ENCODE results near the gene LARP1.

Gene LARP1

DNA sequence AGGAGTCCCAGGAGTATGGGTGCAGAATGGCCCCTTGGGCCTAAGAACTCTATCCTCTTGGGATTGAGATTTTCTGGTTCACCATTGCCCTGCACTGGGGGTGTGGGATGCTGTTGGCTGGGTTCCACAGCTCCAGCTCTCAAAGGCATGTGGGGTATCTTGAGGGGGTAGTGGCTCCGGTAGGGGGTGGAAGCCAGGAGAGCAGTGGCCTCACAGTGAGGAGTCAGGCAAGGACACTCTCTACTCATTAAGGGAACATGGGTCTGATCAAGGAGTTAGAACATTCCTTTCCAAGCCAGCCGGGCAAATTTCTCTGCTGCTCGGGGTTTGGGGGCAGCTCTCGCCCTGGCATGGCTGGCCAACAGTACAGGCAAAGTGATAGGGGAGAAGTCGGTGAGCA lies 33.0 kb downstream of the LARP1 start:
- DNase-seq = no peak

GRCh38 chr5:154791535-154791934 lies 36.4 kb downstream of the LARP1 start:
- no peak for DNase-seq

- no peak for DNase-seq
Measured at GRCh38 chr5:154793599-154794524, 38.7 kb downstream of the LARP1 start.

DNA sequence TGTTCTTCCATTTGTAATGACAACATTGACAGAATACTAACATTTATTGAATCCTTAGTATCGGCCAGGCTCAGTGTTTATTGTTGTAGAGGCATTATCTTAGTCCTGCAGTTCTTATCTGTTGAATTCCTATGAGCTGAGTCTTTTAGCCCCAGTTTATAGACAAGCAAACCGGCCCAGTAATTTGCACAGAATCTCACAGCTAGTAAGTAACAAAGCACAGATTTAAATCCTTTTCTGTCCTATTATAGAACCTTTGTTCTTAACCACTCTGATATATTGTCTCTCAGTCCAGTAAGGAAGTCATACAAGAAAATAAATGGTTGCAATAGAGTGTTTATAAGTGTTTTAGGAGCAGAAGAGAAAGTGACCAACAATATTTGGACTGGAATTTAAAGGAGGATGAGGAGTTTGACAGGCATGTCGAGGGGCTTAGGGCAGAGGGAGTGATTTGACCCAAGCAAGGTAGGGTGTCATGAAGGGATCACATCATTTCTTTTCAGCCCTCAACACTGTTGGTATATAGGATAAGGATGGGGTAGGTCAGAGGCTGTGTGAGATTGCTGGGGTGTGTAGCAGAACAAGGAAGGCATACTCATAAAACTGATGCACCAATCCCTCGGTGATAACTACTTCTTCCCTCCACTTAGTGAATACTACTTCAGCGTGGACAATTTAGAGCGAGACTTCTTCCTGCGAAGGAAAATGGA lies 39.5 kb downstream of the LARP1 start:
- DNase-seq = no peak

- no peak for DNase-seq
Measured at GRCh38 chr5:154795235-154795596, 40.0 kb downstream of the LARP1 start.

- no peak for DNase-seq
Measured at GRCh38 chr5:154797762-154798161, 42.6 kb downstream of the LARP1 start.

DNA sequence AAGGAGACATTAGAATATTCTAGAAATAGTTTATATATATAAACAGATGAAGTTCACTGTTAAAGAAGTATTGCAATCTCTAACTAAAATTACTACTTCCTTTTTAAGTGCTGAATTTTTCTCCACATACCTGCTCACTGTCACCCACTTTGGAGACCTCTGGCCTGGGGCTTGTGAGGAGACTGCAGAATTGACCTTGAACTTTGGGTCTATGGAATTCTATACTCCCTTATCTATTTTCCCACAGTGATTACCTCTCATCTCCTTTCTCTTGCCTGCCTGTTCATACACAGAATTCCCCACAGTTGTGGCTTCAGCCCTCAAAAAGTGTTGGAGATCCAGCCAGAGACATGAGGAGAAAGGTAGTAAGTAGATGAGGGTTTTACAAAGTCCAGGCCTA lies 45.4 kb downstream of the LARP1 start:
- no peak for DNase-seq

GRCh38 chr5:154801083-154801482 lies 45.9 kb downstream of the LARP1 start:
- DNase-seq = no peak

DNA sequence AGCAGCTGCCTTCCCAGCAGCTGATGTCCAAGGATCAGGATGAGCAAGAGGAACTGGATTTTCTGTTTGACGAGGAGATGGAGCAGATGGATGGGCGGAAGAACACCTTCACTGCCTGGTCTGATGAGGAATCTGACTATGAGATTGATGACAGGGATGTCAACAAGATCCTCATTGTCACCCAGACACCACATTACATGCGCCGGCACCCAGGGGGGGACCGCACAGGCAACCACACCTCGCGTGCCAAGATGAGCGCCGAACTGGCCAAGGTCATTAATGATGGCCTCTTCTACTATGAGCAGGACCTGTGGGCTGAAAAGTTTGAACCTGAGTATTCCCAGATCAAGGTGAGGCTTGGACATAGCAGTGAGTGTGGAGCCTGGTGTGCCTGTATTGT lies 46.9 kb downstream of the LARP1 start:
- no peak for DNase-seq

GRCh38 chr5:154806176-154806575 lies 51.0 kb downstream of the LARP1 start:
- DNase-seq = no peak

- no peak for DNase-seq
Measured at GRCh38 chr5:154811239-154811638, 56.1 kb downstream of the LARP1 start.

GRCh38 chr5:154811653-154812465 lies 56.7 kb downstream of the LARP1 start:
- peak in 24 of 56 donors; percentile 5 to 66 (median 20) for DNase-seq

DNA sequence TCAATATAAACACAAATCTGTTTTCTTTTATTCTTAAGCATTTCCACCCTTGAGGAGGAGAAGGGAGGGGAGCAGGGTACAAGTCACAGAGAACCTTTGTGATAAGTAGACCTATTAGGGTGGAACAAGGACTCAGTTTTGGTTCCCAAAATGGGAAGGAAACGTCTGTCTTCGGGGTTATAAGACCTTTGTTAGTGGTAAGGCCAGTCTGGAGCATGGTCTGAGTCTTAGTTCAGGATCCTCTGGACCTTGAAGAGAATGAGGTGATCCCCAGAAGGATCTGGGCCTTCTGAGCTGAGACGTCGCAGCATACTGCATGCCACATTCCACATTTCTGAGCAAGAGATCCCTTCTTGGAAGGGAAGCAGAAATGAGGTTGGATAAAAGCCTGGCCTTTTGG lies 58.0 kb downstream of the LARP1 start:
- no peak for DNase-seq

DNA sequence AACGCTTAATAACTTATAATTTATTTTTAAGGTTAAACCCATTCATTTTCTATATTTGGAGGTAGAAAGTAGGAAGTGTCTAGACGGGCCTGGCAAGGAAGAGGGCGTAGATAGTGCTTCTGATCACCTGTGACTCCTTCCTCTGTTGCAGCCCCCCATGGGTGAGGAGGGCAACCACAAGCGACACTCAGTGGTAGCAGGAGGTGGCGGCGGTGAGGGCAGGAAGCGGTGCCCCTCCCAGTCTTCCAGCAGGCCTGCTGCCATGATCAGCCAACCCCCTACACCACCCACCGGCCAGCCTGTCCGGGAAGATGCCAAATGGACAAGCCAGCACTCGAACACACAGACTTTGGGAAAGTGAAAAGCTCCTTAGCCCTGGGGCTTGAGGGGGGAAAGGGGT lies 58.6 kb downstream of the LARP1 start:
- no peak for DNase-seq

- no peak for DNase-seq
Measured at GRCh38 chr5:154815025-154815424, 59.8 kb downstream of the LARP1 start.

- DNase-seq = no peak
Measured at GRCh38 chr5:154815684-154816247, 60.6 kb downstream of the LARP1 start.

DNA sequence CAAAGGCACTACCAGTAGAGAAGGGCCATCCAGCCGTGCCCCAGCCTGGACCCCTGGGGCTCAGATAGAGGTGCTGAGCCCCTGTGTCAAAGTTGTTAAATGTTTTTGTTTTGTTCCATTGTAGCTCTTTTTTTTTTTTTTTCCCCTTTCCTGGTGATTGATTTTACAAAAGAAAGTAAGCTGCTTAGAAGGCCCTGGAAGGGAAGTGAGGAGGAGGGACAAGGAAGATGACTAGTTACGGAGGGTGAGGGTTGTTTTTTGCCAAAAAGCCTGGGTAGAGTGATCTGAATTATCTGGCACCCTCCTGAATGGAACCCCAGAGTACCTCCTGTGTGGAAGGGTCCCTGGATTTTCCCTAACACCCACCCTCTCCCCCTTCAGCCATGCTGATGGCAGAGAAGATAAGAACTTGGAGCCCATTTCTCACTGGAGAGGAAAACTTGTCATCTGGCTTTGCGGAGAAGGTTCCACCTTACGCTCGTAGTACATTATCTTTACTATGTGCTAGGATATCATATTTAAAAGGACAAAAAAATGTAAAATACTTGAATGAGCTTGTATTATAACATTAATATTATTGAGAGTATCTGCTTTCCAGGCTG lies 61.8 kb downstream of the LARP1 start:
- DNase-seq = no peak

DNA sequence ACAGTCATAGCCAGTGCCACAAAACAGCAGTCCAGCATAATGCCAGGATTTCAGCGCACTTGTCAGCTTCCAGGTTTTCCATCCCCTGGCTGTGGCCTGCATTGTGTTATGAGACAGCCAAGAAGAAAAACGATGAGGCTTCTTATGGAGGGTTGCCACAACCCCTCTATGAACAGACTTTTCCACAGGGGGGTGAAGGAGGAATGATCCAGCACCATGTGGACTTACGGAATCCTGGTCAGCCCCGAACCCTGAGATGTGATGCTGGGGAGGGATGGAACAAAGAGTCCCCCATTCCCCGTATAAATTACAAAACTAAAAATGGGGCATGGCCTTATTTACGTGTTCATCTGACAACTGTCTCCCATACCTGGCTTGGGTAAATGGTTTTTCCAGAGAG lies 62.6 kb downstream of the LARP1 start:
- no peak for DNase-seq

- no peak for DNase-seq
Measured at GRCh38 chr5:154818471-154819116, 63.4 kb downstream of the LARP1 start.

GRCh38 chr5:154819546-154819945 lies 64.4 kb downstream of the LARP1 start:
- no peak for DNase-seq

GRCh38 chr5:154820383-154820782 lies 65.2 kb downstream of the LARP1 start:
- peak in 13 of 56 donors; percentile 5 to 36 (median 19) for DNase-seq

Measured in amygdala (tissue), 56 donors.